NCI-H146 treated with DMSO at 0.1 percent for 48 hours (cell line): ENCODE measurements around the gene CPA4.
A peak's percentile ranks its signal among the peaks of the same experiment; 100 is the strongest.
"Not testable (repeated sequence)": the region's sequence is repeated elsewhere in the genome, so short reads cannot be mapped to it uniquely, and the experiment has no call there.

Experiments used
- DNase-seq: peaks from one replicate; lab custom pipeline; 2025; ENCODE audit not compliant: unreplicated experiment; lab: John Stamatoyannopoulos, UW

Gene CPA4

DNA sequence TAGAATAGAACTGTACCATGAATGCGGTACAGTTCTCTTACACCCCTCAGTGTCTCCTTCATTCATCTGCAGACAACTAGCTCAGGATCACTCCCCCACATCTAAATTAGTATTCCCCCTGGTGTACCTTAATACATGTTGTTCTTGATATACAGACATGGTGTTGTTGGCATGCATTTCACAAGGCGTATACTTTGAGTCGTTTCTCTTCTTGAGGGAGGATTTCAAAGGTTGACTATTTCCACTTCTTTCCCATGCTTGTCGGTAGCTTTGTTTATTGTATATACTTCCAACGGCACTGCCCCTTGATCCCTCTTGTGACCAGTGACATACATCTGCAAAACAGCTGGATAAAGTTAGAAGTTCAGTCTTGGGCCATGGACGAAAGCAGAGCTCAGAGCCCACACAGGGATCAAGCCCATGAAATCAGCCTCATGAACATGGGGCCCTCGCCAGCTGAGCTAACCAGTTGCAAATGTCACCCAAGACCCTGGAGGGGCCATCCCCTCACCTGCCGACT is 8.6 kb downstream of the CPA4 start:
- no peak for DNase-seq

GRCh38 chr7:130302649-130303048 is 9.7 kb downstream of the CPA4 start:
- DNase-seq: no peak

GRCh38 chr7:130303127-130303526 is 10.2 kb downstream of the CPA4 start:
- DNase-seq: peak; percentile 36

DNA sequence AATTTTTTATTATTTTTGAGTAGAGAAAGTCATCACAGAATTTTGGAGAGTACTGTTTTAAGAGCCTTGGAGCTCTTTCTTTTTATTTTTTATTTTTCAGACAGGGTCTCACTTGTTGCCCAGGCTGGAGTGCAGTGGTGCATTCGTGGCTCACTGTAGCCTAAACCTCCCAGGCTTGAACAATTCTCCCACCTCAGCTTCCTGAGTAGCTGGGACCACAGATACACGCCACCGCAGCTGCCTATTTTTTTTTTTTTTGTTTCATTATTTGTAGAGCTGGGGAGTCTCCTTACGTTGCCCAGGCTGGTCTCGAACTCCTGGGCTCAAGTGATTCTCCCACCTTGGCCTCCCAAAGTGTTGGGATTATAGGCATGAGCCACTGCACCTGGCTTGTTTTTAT is 10.6 kb downstream of the CPA4 start:
- no peak for DNase-seq

GRCh38 chr7:130303982-130304381 is 11.0 kb downstream of the CPA4 start:
- DNase-seq: no peak

DNA sequence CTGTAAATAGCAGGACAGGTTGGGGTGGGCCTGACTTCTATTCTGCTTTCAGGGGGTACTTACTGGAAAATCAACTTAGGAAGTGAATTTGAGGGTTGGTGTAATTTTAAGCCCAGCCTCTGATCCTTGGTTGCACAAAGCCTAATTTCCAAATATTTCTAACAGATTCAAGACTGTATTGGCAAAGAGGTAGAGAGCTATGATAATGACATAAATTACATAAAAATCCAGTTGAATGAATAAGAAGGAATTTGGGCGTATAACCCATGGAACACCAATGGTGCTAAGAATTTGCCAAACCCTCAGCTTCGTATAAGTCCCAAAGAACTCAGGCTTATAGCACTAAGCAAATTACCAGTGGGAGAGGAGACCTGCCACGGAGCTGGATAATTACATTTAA is 11.9 kb downstream of the CPA4 start:
- DNase-seq: no peak

GRCh38 chr7:130305433-130306042 is 12.6 kb downstream of the CPA4 start:
- no peak for DNase-seq

DNA sequence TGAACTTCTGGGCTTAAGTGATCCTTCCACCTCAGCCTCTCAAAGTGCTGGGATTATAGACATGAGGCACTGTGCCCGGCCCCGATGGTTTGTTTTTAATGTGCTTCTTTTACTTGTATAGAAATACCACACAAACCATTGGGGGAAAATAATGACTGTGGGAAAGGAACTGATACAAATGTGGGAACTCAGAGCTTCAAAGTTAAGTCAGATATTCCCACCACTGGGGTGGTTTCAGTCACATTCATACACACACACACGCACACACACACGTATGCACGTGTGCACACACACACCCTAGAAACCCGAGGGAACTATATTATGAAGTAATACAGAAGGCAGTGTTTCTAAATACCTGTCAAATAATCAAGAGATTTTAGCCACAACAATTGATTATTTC is 17.0 kb downstream of the CPA4 start:
- DNase-seq: no peak

DNA sequence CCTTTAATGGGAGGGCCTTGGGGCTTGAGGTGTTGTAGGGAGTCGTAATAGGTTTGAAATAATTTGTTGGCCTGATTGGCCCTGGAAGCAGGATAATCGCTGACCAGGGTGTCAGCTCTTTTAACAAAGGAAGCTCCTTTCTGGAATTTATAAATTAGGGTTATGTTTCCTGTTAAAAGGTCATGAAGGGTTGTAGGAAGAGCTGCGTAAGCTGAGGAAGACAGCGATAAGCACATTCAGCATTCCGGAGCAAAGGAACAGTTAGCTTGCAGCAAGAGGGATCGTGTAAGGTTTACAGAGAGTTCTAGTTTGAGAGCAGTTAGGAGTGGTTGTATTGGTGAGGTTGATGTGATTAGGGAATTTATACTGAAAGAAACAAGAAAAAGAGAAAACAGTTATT is 21.3 kb downstream of the CPA4 start:
- no peak for DNase-seq

- no peak for DNase-seq
Measured at GRCh38 chr7:130319541-130319940, 26.6 kb downstream of the CPA4 start.

- DNase-seq: not testable (repeated sequence)
Measured at GRCh38 chr7:130321542-130322229, 28.7 kb downstream of the CPA4 start.

DNA sequence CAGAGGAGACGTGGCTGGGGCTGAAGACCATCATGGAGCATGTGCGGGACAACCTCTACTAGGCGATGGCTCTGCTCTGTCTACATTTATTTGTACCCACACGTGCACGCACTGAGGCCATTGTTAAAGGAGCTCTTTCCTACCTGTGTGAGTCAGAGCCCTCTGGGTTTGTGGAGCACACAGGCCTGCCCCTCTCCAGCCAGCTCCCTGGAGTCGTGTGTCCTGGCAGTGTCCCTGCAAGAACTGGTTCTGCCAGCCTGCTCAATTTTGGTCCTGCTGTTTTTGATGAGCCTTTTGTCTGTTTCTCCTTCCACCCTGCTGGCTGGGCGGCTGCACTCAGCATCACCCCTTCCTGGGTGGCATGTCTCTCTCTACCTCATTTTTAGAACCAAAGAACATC is 29.7 kb downstream of the CPA4 start:
- DNase-seq: peak; percentile 34

DNA sequence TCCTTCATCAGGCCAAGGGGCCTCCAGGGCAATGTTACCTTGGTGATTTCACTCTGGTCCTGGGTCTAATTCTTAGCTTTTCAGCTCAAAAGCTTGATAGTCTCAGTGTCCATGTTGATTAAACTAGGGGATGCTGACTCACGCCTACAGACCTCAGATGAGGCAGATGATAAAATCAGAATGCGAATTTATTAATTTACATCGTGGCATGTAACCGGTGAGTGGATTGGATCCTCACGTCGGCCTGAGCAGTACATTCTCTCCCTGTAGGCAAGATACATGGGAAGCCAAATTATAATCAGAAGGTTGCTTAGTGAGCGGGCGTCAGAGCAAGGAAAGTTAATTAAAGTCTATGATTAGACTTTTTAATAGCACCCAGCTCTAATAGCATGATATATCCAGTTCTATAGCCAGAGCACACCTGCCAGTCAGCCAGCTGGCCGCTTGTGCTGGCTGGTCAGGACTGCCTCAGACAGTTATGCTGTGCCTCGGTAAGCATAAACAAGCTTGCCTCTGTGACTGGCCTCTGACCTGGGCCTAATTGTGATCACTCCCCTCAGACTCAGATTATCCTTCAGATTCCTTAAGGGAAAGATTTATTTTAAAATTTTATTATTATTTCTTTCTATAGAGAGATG is 31.5 kb downstream of the CPA4 start:
- peak; percentile 77 for DNase-seq

GRCh38 chr7:130329681-130330080 is 36.7 kb downstream of the CPA4 start:
- DNase-seq: peak; percentile 53

- no peak for DNase-seq
Measured at GRCh38 chr7:130332259-130333053, 39.5 kb downstream of the CPA4 start.

GRCh38 chr7:130333832-130334231 is 40.9 kb downstream of the CPA4 start:
- DNase-seq: no peak

DNA sequence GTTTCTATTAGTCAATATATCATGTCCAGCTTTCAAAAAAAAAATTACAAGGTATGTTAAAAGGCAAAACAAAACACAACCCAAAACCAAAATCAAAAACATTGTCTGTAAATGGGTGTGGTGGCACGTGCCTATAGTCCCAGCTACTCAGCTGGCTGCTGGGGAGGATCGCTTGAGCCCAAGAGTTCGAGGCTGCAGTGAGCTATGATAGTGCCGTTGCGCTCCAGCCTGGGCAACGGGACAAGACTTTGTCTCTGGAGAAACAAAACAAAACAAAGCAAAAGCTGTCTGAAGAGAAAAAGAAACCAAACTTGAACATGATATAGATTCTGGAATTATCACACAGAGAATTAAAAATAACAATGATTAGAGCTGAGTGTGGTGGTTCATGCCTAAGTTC is 41.3 kb downstream of the CPA4 start:
- no peak for DNase-seq

DNA sequence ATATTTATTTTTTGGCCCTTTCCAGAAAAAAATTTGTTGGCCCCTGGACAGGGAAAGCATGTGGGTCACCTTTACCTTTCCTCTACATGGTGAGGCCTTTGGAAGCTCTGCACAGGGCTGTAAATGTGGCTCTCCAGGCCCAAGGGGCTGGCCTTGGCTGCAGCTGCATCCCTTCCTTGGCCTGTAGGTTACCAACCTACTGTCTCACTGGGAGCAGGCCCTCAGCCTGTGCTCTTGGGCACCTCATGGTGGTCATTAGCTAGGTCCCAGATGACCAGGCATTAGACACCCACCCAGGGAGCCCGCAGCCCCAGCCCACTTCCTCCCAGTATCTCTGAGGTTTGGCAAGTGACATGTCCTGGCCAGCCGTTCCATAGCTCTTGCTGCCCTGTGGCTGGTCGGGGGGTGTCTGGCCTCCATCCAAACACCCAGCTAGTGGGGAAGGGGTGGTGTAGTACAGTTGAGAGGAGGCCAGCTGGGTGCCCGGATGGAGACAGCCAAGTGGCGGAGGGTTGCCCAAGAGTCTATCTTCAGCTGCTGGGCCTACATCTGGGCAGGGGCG is 44.5 kb downstream of the CPA4 start:
- DNase-seq: no peak

- DNase-seq: no peak
Measured at GRCh38 chr7:130338233-130338632, 45.3 kb downstream of the CPA4 start.

GRCh38 chr7:130341882-130342281 is 48.9 kb downstream of the CPA4 start:
- DNase-seq: no peak

- no peak for DNase-seq
Measured at GRCh38 chr7:130342701-130343380, 49.9 kb downstream of the CPA4 start.
